ENCODE data around the gene MZB1.

Gene MZB1

GRCh38 chr5:139389701-139390638 is at the start of gene MZB1:
Gene MZB1 (minus strand): TSS chr5:139389913. CDS start chr5:139389856, 57 bp downstream.
- peak; percentile 60 to 63 for DNase-seq (ENCODE audit: low read depth in 2 of 2)

GRCh38 chr5:139439013-139439903 is 49.5 kb upstream of the MZB1 start, which contains the start of gene DNAJC18:
Gene DNAJC18 (minus strand): TSS chr5:139439525. CDS start chr5:139439445, 80 bp downstream.
- DNase-seq (ENCODE audit: low read depth in 2 of 2): peak; percentile 81 to 90

DNA sequence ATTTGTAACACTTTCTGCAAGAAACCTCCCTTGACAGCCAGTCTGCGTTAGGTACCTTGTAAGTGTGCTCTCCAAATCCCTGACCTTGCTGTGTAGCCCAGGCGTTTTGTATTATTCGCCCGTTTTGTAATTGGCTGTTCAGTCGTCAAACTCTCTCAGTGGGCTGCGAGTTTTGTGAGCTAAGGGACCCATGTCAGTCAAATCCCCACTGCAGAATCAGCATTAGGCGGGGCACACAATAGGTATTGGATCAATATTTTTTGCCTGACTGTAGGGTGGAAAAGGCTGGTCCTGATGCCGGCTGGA is 48.9 kb upstream of the MZB1 start:
- DNase-seq (ENCODE audit: low read depth in 2 of 2): no peak

GRCh38 chr5:139435676-139436075 is 46.0 kb upstream of the MZB1 start:
- no peak for DNase-seq (ENCODE audit: low read depth in 2 of 2)

- DNase-seq (ENCODE audit: low read depth in 2 of 2): no peak
Measured at GRCh38 chr5:139431706-139432105, 42.0 kb upstream of the MZB1 start.

GRCh38 chr5:139430015-139430414 is 40.3 kb upstream of the MZB1 start:
- no peak for DNase-seq (ENCODE audit: low read depth in 2 of 2)

DNA sequence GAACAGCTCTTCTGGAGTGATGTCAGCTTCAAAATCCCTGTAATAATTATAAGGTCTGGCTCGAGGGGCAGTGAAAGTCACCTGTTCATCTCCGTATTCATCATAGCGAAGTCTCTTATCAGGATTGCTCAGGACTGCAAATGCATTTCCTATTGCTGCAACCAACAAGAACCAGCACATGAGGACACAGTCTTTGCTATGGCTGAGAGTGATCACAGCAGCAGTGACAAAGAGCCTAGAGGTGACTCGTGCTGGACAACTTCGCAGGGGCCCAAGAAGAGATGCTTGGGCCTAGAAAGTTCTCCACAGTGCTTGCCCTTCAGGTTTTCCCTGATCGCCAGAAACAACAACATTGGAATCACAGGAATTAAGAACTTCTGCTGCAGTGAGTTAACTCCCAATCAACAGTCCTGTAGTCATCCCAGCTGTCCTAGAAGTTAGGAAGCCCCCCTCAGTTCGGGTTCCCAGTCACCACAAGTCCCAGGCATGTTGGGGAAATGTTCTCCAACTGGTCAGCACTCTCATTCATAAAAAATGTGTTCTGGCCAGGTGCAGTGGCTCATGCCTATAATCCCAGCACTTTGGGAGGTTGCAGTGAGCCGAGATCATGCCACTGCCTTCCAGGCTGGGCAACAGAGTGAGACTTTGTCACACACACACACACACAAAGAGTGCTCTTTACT is 36.6 kb upstream of the MZB1 start:
- DNase-seq (ENCODE audit: low read depth in 2 of 2): no peak

GRCh38 chr5:139425497-139425896 is 35.8 kb upstream of the MZB1 start:
- DNase-seq (ENCODE audit: low read depth in 2 of 2): no peak

DNA sequence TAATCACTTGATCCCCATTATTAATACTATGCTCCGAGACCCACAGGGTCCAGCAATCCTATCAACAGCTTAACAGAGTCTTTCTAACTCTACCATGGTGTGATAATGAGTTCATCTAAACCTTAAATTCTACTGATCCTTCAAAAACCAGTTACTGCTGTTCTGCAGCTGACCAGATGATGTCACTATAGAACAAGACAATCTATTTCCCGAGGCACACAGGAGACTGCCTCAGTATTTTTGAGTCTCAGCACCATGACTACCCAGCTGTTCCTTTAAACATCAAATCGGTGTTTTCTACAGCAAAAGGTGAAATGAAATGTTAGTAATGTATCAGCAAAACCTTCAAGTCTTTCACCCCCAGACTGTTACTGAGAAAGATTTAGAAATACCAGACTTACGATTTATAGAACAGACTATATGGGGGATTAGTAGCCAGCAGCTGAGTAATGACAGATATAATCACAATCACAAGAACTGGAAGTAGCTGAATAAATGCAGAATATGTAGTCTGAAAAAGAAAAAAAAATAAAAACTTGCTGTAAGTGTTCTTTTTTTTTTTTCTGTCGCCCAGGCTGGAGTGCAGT is 32.7 kb upstream of the MZB1 start:
- no peak for DNase-seq (ENCODE audit: low read depth in 2 of 2)

GRCh38 chr5:139419226-139420192 is 29.8 kb upstream of the MZB1 start:
- no peak for DNase-seq (ENCODE audit: low read depth in 2 of 2)

DNA sequence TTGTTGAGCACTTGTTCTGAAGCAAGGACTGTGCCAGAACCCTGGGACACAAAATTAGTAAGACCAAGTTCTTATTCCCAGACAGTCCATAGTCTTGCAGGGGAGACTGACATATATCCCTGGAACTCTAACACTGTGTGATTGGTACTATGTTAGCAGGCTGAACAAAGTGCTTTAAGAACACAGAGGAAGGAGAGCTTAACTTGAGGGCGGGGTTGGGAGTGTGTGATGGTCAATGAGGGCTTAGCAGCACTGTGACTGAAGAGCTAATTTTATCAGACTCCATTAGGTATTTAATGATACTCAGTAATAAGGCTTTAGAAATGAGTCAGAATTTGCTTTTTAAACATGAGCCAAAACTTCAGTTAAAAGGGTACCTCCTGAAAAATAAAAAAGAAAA is 29.1 kb upstream of the MZB1 start:
- DNase-seq (ENCODE audit: low read depth in 2 of 2): no peak

DNA sequence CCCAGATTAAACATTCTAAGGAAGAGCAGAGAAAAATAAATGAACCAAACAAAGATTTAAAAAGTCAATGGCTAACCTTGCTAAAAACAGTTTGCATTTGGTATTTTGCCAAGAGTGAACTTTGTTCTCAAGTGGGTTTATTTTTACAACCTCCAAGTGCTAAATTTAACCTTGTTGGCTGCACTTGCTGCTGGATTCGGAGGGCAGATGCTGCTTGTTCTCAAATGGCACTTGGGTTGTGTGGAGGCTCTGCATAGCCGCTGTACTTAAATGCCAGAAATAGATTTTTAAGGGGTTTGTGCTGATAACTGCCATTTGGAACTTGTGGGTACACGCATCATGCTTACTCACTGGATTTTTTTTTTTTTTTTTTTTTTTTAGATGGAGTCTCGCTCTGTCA is 27.5 kb upstream of the MZB1 start:
- no peak for DNase-seq (ENCODE audit: low read depth in 2 of 2)

DNA sequence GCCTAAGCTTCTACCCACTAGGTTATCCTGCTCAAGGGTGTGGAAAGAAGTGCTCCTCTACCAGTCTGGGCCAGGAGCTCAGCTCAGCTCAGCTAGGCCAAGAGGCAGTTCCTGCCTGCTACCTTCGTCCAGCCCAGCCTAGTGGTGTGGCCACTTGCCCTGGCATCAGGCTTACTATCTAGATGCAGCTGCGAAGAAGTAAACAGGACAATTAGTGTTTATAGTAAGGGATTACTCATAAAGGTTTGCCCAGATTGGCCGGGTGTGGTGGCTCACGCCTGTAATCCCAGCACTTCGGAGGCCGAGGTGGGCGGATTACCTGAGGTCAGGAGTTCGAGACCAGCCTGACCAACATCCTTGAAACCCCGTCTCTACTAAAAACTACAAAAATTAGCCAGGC is 26.9 kb upstream of the MZB1 start:
- DNase-seq (ENCODE audit: low read depth in 2 of 2): no peak

GRCh38 chr5:139415869-139416268 is 26.2 kb upstream of the MZB1 start:
- no peak for DNase-seq (ENCODE audit: low read depth in 2 of 2)

GRCh38 chr5:139415221-139415861 is 25.6 kb upstream of the MZB1 start:
- peak in 1 of 2 donors; percentile 38 for DNase-seq (ENCODE audit: low read depth in 2 of 2)

DNA sequence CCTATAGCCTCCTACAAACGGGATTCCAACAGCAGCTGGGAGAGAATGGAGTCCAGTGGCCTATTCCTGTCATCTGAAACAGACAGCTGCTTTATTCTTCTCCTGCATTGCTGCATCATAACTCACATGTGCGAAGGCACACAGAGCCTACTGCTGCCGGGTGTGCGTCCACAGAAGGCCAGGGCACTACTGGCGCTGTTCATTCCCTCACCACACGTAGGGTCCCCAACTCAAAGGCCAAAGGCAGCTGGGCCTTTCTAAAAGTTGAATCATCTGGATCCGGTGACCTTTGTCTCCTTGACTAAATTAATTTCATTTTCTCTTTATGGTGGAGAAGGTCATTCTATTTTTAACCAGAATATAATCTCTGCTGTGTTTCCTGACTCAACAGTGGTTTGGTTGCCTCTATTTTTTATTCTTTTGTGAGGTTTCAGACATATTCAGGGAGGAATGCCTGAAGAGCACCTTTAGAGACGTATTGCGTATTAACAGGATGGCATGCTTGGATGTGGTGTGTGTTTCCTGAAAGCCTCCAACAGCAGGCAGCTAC is 24.9 kb upstream of the MZB1 start:
- no peak for DNase-seq (ENCODE audit: low read depth in 2 of 2)

- DNase-seq (ENCODE audit: low read depth in 2 of 2): no peak
Measured at GRCh38 chr5:139413963-139414362, 24.2 kb upstream of the MZB1 start.

DNA sequence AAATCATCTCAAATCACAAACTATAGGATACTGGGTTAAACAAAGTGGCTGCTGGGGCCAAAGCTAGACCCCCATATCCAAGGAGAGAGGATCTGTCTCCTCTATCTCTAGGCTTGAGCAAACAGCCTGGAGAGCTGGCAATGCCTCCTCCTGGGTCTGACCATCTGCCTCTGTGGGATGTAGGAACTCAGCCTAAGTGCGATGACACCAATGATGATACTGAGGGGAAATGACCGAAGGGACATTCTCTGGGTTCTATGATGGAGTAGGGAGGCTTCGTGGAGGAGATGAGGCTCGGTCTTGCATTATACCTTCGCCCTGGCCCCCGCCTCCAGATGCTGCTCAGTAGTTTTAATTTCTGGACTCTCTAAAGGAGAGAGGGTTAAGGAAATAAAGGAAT is 23.4 kb upstream of the MZB1 start:
- no peak for DNase-seq (ENCODE audit: low read depth in 2 of 2)

- DNase-seq (ENCODE audit: low read depth in 2 of 2): no peak
Measured at GRCh38 chr5:139410993-139411828, 21.5 kb upstream of the MZB1 start.
